Sigmoid colon (tissue), 7 donors: ENCODE measurements around the gene RUNX1. TPM values are rescaled to one million over a fixed set of nuclear protein-coding genes. Genes with fewer than 3 reads are reported as not detected.

Experiments
- DNase-seq: peaks from one replicate; pipeline ENCODE4 v3.0.0-alpha.2; 2019
- H3K27ac ChIP-seq, 4 donors: fragments of 200-600 bp; sonication (generic); one replicate each; pipeline ENCODE4 v1.5.1; 2016 to 2019; ENCODE audit warnings: mild to moderate bottlenecking in 1 of 4
- H3K27me3 ChIP-seq, 3 donors: fragments of 200-600 bp; sonication (generic); one replicate each; pipeline ENCODE4 v1.5.1; 2019; ENCODE audit warnings: mild to moderate bottlenecking in 1 of 3
- H3K36me3 ChIP-seq, 4 donors: fragments of 200-600 bp; sonication (generic); one replicate each; pipeline ENCODE4 v1.5.1; 2016 to 2019
- H3K4me1 ChIP-seq, 4 donors: fragments of 200-600 bp; sonication (generic); one replicate each; pipeline ENCODE4 v1.5.1; 2017 to 2019
- H3K4me3 ChIP-seq, 4 donors: fragments of 200-600 bp; sonication (generic); one replicate each; pipeline ENCODE4 v1.5.1; 2017 to 2019; ENCODE audit warnings: mild to moderate bottlenecking in 2 of 4, moderate library complexity in 1 of 4
- H3K9me3 ChIP-seq, 4 donors: fragments of 200-600 bp in 3 of 4; sonication (generic) in 3 of 4; one replicate each; pipeline versions ENCODE4 v1.5.1 to v1.6.1; 2013 to 2019
- CTCF ChIP-seq, 4 experiments: fragments of 450-650 bp in 3 of 4; fragments of 200-600 bp in 1 of 4; IDR thresholded peaks; one replicate each; pipeline ENCODE4 v1.5.1; 2016 to 2019; ENCODE audit warnings: antibody characterized with exemption in 4 of 4, mild to moderate bottlenecking in 3 of 4, moderate library complexity in 2 of 4
- EP300 ChIP-seq, 4 donors: sonication (generic); formaldehyde crosslinking; IDR thresholded peaks; one replicate each; pipeline ENCODE4 v1.6.1; 2017; ENCODE audit warnings: antibody characterized with exemption in 4 of 4
- POLR2A ChIP-seq, 2 donors: fragments of 450-650 bp; IDR thresholded peaks; one replicate each; pipeline ENCODE4 v1.6.1; 2016; ENCODE audit warnings: antibody characterized with exemption in 2 of 2, mild to moderate bottlenecking in 2 of 2, moderate library complexity in 2 of 2
- POLR2AphosphoS5 ChIP-seq, 4 donors: sonication (generic); formaldehyde crosslinking; IDR thresholded peaks; one replicate each; pipeline ENCODE4 v1.6.1; 2017; ENCODE audit warnings: antibody characterized with exemption in 4 of 4
- WGBS, 2 donors: extraction: QIAGEN DNeasy Blood & Tissue Kit; methylation state at CpG; one replicate each; pipeline ENCODE4 v1.1.7; 2013; 5-methylcytosine and 5-hydroxymethylcytosine counted together
- intact Hi-C: fragments of 100-400 bp; cut with DNase I; formaldehyde crosslinking; loops from one replicate; pipeline ENCODE4 v1.15.1; 2023
- polyA plus RNA-seq, 3 donors: library from polyadenylated mRNA; stranded (reverse); fragments of 200-250 nt; gene quantifications; one replicate each; pipeline ENCODE4 v1.2.3, GENCODE V29; 2013
- total RNA-seq, 4 donors: library from RNA; depleted of rRNA; stranded (reverse); fragments of >200 nt; gene quantifications; one replicate each; pipeline ENCODE4 v1.1.0, GENCODE V29; 2016
- donor health status: healthy with polysubstance abuse.
- donor health status: Bipolar disorder and iron deficiency.
- donor health status: healthy.

The RUNX1 gene
- total and polyA plus RNA-seq, 7 donors: 2.8 to 23.3 (median 7.5) TPM

GRCh38 chr21:34827445-34828235 is 221.5 kb downstream of the RUNX1 start:
- DNase-seq: no peak
- Histone ChIP-seq H3K4me1 (no peaks in the 10 kb centered on the region), H3K4me3 (no peak overlapping the region), H3K9me3 (no peaks in the 10 kb centered on the region), H3K27me3 (no peaks in the 10 kb centered on the region), H3K36me3 (no peaks in the 10 kb centered on the region), H3K27ac (peak overlapping the region in 1 of 4 donors; percentile 27)
- TF ChIP-seq POLR2A (IDR thresholded peaks at IDR 0.05) (no peak), EP300 (IDR thresholded peaks at IDR 0.05) (no peak), CTCF (IDR thresholded peaks at IDR 0.05) (no peak), POLR2AphosphoS5 (IDR thresholded peaks at IDR 0.05) (no peak)
- intact Hi-C loops: no loop called here
- 89 to 95% methylated on average over 5 of the region's 5 CpGs for WGBS, 2 donors

GRCh38 chr21:34826836-34827235 is 222.3 kb downstream of the RUNX1 start:
- WGBS, 2 donors: 87 to 90% methylated on average over 3 of the region's 3 CpGs
- H3K27me3 ChIP-seq: no peaks in the 10 kb centered on the region
- no peaks in the 10 kb centered on the region for H3K36me3 ChIP-seq
- no peak overlapping the region for H3K4me3 ChIP-seq
- TF ChIP-seq CTCF (IDR thresholded peaks at IDR 0.05) (no peak), POLR2AphosphoS5 (IDR thresholded peaks at IDR 0.05) (no peak), POLR2A (IDR thresholded peaks at IDR 0.05) (no peak), EP300 (IDR thresholded peaks at IDR 0.05) (no peak)
- H3K4me1 ChIP-seq: no peaks in the 10 kb centered on the region
- DNase-seq: no peak
- H3K27ac ChIP-seq: no peak overlapping the region
- H3K9me3 ChIP-seq: no peaks in the 10 kb centered on the region
- intact Hi-C loops: no loop called here

- no peaks in the 10 kb centered on the region for H3K4me1 ChIP-seq
- no peak overlapping the region for H3K4me3 ChIP-seq
- intact Hi-C loops: no loop called here
- H3K27ac ChIP-seq: no peak overlapping the region
- H3K27me3 ChIP-seq: no peaks in the 10 kb centered on the region
- no peak for TF ChIP-seq POLR2A (IDR thresholded peaks at IDR 0.05)
- TF ChIP-seq CTCF (IDR thresholded peaks at IDR 0.05): no peak
- TF ChIP-seq POLR2AphosphoS5 (IDR thresholded peaks at IDR 0.05): no peak
- no peak for TF ChIP-seq EP300 (IDR thresholded peaks at IDR 0.05)
- H3K9me3 ChIP-seq: no peaks in the 10 kb centered on the region
- DNase-seq: no peak
- 76 to 94% methylated on average over 3 of the region's 3 CpGs for WGBS, 2 donors
- H3K36me3 ChIP-seq: no peaks in the 10 kb centered on the region
Observed at GRCh38 chr21:34825948-34826548, 223.1 kb downstream of the RUNX1 start.

- no peak for DNase-seq
- TF ChIP-seq CTCF (IDR thresholded peaks at IDR 0.05): no peak
- TF ChIP-seq POLR2A (IDR thresholded peaks at IDR 0.05): no peak
- TF ChIP-seq EP300 (IDR thresholded peaks at IDR 0.05): no peak
- no peak for TF ChIP-seq POLR2AphosphoS5 (IDR thresholded peaks at IDR 0.05)
- Histone ChIP-seq H3K36me3 (no peaks in the 10 kb centered on the region), H3K4me1 (no peaks in the 10 kb centered on the region), H3K4me3 (no peak overlapping the region), H3K27me3 (no peaks in the 10 kb centered on the region), H3K9me3 (no peaks in the 10 kb centered on the region), H3K27ac (no peak overlapping the region)
- 92 to 97% methylated on average over 3 of the region's 3 CpGs for WGBS, 2 donors
- intact Hi-C loops: no loop called here
Observed at GRCh38 chr21:34825101-34825500, 224.0 kb downstream of the RUNX1 start.
